HPDE6-E6E7 (cell line): ENCODE data around the gene RNF113A.
"Not testable (repeated sequence)": the region's sequence is repeated elsewhere in the genome, so short reads cannot be mapped to it uniquely, and the experiment has no call there.

ENCODE experiments used
- DNase-seq: peaks from one replicate; pipeline ENCODE4 v3.0.0; 2011; ENCODE audit warnings: missing footprints; ENCODE audit errors: extremely low spot score

RNF113A gene

DNA sequence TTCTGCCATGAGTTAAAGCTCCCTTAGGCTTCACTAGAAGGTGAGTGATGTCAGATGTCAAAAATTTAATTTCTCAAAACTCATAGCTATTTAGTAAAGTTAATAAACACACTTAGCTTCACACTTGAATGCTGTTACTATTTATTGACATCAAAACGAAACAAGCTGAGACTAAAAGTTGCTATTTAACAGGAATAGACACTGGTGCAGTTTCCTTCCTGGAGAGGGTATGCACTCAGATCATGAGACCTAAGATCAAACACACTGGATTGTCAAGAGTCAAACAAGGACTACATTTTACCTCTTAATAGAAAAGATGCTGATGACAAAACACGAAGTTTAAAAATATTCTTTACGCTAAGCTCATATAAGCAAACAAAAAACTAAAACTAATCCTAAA lies 37.6 kb downstream of the RNF113A start:
- no peak for DNase-seq

- no peak for DNase-seq
Measured at GRCh38 chrX:119828446-119828845, 43.1 kb downstream of the RNF113A start.

GRCh38 chrX:119826399-119826959 lies 45.1 kb downstream of the RNF113A start:
- DNase-seq, result no peak

DNA sequence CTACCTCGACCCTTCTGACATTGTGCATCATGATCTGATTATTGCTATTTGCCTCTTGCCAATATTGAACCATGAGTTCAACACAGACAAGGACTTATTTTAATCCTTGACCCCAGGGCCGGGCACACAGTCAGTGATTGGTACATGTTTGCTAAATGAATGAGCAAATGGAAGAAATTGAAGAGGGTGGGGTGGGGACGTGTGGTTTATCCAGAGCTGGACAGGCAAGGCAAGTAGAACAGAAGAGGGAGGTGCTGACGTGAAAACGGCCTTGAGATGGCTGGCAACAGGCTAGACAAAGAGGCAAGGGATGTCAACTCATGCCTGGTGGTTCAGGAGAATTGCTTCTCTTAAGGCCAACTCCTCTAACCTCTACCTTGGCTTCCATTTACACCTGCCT lies 47.3 kb downstream of the RNF113A start:
- DNase-seq, result not testable (repeated sequence)

DNA sequence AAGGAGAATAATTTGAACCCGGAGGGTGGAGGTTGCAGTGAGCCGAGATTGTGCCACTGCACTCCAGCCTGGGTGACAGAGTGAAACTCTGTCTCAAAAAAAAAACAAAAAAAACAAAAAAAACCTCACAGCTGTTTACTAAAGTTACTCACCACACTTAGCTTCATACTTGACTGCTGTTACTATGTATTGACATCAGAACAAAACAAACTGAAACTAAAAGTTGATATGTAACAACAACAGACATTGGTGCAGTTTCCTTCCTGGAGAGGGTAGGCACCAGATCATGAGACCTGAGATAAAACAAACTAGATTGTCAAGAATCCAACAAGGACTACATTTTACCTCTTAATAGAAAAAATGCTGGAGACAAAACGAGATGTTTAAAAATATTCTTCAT lies 49.8 kb downstream of the RNF113A start:
- DNase-seq, result peak; percentile 2
